Skeletal muscle tissue (tissue), 4 donors: ENCODE data around the gene GRM7. TPM values are rescaled to one million over a fixed set of nuclear protein-coding genes. Genes with fewer than 3 reads are reported as not detected.

Experiments used
- H3K27ac ChIP-seq: one replicate; pipeline ENCODE4 v1.7.0; 2013; ENCODE audit warnings: mild to moderate bottlenecking, low read depth, low read length, inconsistent platforms
- H3K27me3 ChIP-seq, 3 donors: one replicate each; pipeline ENCODE4 v1.7.0; 2013; ENCODE audit warnings: low read length in 3 of 3; ENCODE audit not compliant: control insufficient read depth in 3 of 3, insufficient read depth in 3 of 3
- H3K36me3 ChIP-seq, 3 donors: one replicate each; pipeline ENCODE4 v1.7.0; 2013; ENCODE audit warnings: low read length in 3 of 3; ENCODE audit not compliant: control insufficient read depth in 3 of 3, insufficient read depth in 3 of 3
- H3K4me1 ChIP-seq, 3 donors: one replicate each; pipeline ENCODE4 v1.7.0; 2013; ENCODE audit warnings: low read length in 3 of 3, mild to moderate bottlenecking in 3 of 3; ENCODE audit not compliant: control insufficient read depth in 3 of 3, insufficient read depth in 3 of 3
- H3K4me3 ChIP-seq, 3 donors: one replicate each; pipeline ENCODE4 v1.7.0; 2013; ENCODE audit warnings: low read length in 3 of 3
- H3K9ac ChIP-seq, 3 donors: one replicate each; pipeline ENCODE4 v1.7.0; 2013; ENCODE audit warnings: low read length in 3 of 3, mild to moderate bottlenecking in 3 of 3, moderate library complexity in 2 of 3, low read depth in 1 of 3
- H3K9me3 ChIP-seq, 3 donors: one replicate each; pipeline ENCODE4 v1.7.0; 2013; ENCODE audit warnings: low read length in 3 of 3; ENCODE audit not compliant: control insufficient read depth in 3 of 3
- total RNA-seq: library from RNA; depleted of rRNA; stranded (reverse); fragments of >200 nt; gene quantifications from one replicate; pipeline ENCODE4 v1.2.3, GENCODE V29; 2014
- donor health status: Osteomylitis.

The GRM7 gene
- total RNA-seq, 1 donor from 2014 or later, result 1.0 TPM

DNA sequence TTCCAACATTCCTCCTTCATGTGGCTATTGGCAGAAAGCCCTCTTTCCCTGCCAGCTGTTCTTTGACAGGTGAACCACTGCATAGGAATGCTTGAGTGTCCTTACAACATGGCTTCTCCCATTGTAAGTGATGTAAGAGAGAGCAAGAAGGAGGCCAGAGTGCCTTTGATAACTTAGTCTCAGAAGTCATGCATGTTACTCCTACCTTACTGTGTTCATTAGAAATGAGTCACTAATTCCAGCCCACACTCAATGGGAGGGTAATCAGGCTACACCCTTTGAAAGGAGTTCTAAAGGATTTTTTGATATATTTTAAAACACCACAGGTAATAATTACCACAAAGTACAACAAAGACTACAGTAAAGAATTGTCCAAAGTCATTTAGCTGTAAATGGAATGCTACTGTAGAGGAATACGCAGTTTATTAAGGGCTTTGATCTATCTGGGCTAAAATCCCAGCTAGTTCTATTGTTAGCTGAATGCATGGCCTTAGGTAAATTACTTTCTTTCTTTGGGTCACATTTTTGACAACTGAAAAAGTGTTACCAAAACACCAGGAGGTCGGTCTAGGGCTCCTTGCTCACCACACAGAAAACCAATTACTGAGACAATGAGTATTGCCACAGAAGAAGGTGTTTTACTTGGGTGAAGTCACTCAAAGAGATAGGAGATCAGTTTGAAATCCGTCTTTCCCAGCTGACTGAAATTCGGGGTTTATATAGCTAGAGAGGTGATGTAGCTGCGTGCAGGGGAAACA lies 154.9 kb downstream of the GRM7 start:
- Histone ChIP-seq H3K9ac (no peak overlapping the region), H3K4me3 (no peak overlapping the region), H3K9me3 (peaks cover 0 to 3% (median 0%) of the 10 kb centered on the region in 3 donors), H3K27me3 (no peaks in the 10 kb centered on the region), H3K4me1 (no peaks in the 10 kb centered on the region), H3K27ac (no peak overlapping the region), H3K36me3 (no peaks in the 10 kb centered on the region)

DNA sequence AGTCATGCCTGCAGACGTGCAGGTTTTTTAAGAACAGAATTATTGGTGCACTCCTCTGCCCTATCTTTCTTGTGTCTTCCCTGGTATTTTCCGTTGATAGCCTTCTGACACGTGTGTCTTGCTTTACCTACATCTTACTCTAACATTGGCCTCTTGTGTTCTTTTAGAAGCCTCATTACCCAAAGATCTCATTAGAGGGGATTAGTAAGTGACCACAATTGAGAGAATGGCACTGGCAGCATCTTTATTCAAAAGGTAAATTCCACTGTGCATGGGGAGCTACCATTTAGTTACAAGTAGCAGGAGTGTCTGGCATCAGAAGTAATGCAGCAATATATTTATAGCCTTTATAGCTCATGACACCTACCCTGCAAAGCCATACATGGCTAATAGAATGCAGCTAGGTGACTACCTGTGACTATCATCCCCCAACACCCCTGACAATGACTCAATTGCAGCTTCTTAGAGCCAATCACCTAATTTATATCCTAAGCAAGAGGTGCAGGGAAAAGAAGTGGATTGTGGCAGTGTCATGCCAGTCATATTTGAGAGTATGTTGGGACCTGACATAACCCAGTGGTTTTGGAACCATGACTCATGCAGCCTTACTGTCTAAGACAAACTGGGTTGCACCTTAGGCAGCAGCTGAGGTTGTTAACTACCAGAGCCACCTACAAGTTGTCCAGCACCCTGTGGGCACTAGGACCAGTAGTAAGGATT lies 164.8 kb downstream of the GRM7 start:
- H3K9ac ChIP-seq, result no peak overlapping the region
- no peaks in the 10 kb centered on the region for H3K27me3 ChIP-seq
- H3K9me3 ChIP-seq, result no peaks in the 10 kb centered on the region
- H3K36me3 ChIP-seq, result no peaks in the 10 kb centered on the region
- no peak overlapping the region for H3K4me3 ChIP-seq
- no peak overlapping the region for H3K27ac ChIP-seq
- H3K4me1 ChIP-seq, result no peaks in the 10 kb centered on the region

DNA sequence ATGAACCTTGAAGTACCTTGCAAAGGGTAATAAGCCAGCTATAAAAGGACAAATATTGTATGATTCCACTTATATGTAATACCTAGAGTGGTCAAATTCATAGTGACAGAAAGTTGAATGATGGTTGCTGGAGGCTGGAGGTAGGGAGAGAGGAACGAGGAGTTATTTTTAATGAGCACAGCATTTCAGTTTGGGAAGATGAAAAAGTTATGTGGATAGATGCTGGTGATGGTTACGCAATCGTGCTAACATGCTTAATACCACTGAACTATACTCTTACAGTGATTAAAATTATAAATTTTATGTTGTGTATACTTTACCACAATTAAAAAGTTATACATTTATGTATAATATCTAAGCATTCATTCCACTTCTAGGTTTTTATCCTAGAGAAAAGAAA lies 168.6 kb downstream of the GRM7 start:
- no peaks in the 10 kb centered on the region for H3K36me3 ChIP-seq
- no peaks in the 10 kb centered on the region for H3K27me3 ChIP-seq
- H3K4me3 ChIP-seq, result no peak overlapping the region
- H3K9ac ChIP-seq, result no peak overlapping the region
- no peak overlapping the region for H3K27ac ChIP-seq
- no peaks in the 10 kb centered on the region for H3K4me1 ChIP-seq
- no peaks in the 10 kb centered on the region for H3K9me3 ChIP-seq

DNA sequence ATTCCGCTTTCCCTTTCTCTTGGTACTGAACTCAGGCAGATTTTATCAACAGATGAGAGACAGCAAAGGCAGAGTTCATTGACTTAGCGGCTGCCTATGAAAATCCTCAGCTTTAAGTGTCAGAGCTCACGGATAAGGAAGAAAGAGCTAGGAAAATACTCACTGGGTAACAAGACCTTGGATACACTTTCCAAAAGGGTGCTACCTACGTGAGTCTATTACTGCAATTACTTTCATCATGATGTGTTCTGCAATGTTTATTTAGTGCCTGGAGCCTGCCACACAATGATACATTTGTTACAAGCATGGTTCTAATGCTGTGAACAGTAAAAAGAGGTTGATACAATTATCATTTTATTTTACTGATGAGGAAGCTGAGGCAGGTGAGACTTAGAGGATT lies 177.5 kb downstream of the GRM7 start:
- H3K27me3 ChIP-seq, result no peaks in the 10 kb centered on the region
- H3K4me1 ChIP-seq, result no peaks in the 10 kb centered on the region
- no peaks in the 10 kb centered on the region for H3K9me3 ChIP-seq
- H3K27ac ChIP-seq, result no peak overlapping the region
- H3K36me3 ChIP-seq, result no peaks in the 10 kb centered on the region
- H3K9ac ChIP-seq, result no peak overlapping the region
- H3K4me3 ChIP-seq, result no peak overlapping the region

DNA sequence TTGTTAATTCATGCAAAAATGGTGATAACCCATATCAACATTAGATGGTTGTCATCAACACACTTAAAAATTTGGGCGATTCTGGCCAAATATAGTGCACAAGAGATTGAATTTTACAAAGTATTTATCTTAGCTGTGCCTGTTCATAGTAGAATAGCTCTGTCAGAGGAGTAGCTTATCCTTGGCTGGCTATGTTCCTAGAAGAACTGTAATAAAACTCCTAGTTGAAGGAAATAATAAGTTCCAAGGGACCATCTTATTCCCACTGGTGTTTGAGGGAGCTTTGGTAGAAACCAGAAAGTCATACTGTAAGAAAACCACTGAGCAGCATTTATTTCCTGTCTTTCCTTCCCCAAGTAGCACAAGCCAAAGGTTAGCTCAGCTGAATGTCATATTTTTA lies 201.8 kb downstream of the GRM7 start:
- H3K27me3 ChIP-seq, result no peaks in the 10 kb centered on the region
- H3K9me3 ChIP-seq, result peaks cover 0 to 2% (median 0%) of the 10 kb centered on the region in 3 donors
- no peaks in the 10 kb centered on the region for H3K36me3 ChIP-seq
- no peaks in the 10 kb centered on the region for H3K4me1 ChIP-seq
- H3K9ac ChIP-seq, result no peak overlapping the region
- no peak overlapping the region for H3K4me3 ChIP-seq
- no peak overlapping the region for H3K27ac ChIP-seq

DNA sequence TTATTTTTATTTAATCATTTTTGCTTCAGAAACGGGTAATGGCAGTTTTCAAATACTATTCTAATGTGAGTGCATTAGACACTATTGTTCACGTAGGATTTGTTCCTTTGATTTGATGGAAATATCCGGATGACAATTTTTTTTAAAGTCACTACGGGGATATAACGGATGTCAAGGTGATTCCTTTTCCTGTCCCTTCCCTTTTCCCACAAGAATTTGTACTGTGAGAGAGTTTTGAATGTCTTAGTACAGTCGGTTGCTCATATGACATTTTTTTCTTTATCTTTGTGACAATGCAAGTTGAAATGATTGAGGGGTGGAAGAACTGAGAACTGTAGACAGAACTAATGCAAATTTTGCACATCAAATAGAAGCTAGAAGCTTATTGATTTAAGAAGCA lies 209.5 kb downstream of the GRM7 start:
- Histone ChIP-seq H3K4me1 (no peaks in the 10 kb centered on the region), H3K4me3 (no peak overlapping the region), H3K27me3 (no peaks in the 10 kb centered on the region), H3K27ac (no peak overlapping the region), H3K9me3 (peaks cover 0 to 2% (median 0%) of the 10 kb centered on the region in 3 donors), H3K36me3 (no peaks in the 10 kb centered on the region), H3K9ac (no peak overlapping the region)

DNA sequence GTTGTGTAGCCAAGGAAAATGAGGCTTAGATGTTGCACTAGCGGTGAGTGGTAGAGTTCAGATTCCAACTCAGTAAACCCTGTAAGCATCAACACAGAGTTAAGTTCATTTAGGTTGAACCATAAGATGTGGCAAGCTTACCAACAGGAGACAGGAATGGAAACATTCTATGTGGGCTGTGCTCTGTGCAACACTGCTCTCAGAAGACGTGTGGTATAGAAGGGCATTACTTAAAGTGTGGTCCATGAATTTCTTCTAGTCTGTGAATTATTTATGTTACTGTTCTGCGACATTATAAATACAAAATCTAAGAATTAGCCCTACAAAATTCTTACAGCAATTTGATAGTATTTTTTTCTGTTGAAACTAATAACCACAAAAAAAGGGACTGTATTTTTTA lies 213.3 kb downstream of the GRM7 start:
- no peak overlapping the region for H3K27ac ChIP-seq
- no peaks in the 10 kb centered on the region for H3K9me3 ChIP-seq

DNA sequence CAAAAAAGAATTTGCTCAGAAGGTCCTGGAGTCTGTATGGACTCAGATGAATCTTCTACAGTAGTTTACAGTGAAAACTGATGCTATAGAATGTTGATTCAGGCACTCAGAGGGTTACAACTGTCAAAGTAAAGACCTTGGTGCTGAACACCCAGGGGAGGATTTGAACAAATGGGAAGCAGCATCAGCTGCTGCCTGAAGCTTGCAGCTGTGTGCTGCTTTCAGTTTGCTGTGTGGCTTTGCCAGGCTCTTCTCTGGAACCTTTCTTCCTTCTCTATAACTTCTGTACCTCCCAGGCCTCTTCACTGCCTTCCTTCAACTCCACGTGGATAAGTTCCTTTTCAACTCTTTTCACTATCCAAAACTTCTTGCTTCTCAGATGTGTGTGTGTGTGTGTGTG lies 214.2 kb downstream of the GRM7 start:
- H3K27ac ChIP-seq, result no peak overlapping the region
- no peaks in the 10 kb centered on the region for H3K4me1 ChIP-seq
- H3K9me3 ChIP-seq, result no peaks in the 10 kb centered on the region
- no peaks in the 10 kb centered on the region for H3K27me3 ChIP-seq
- H3K4me3 ChIP-seq, result no peak overlapping the region
- H3K9ac ChIP-seq, result no peak overlapping the region
- no peaks in the 10 kb centered on the region for H3K36me3 ChIP-seq

More for the DNA sequence above, 213.3 kb downstream of the GRM7 start:
- Histone ChIP-seq H3K9ac (no peak overlapping the region), H3K27me3 (no peaks in the 10 kb centered on the region), H3K4me3 (no peak overlapping the region), H3K4me1 (no peaks in the 10 kb centered on the region), H3K36me3 (no peaks in the 10 kb centered on the region)

DNA sequence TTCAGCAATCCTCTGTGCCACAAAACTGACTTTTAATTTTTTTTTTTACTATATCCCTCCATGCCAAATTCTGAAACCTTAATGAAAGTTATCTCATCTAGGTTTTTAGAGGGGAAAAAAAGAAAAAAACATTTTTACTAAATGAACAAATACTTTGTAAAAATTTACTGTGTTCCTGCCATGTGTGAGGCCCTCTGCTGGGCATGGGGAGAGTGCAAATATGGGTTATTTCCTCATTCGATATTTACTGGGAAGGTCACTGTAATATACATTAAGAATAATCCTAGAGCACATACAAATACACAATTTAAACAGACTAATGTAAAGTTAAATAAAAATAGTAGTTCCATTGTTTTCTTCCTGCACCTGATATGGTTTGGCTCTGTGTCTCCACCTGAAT lies 215.0 kb downstream of the GRM7 start:
- Histone ChIP-seq H3K9ac (no peak overlapping the region), H3K36me3 (no peaks in the 10 kb centered on the region), H3K4me3 (no peak overlapping the region), H3K4me1 (no peaks in the 10 kb centered on the region), H3K9me3 (no peaks in the 10 kb centered on the region), H3K27me3 (no peaks in the 10 kb centered on the region), H3K27ac (no peak overlapping the region)

DNA sequence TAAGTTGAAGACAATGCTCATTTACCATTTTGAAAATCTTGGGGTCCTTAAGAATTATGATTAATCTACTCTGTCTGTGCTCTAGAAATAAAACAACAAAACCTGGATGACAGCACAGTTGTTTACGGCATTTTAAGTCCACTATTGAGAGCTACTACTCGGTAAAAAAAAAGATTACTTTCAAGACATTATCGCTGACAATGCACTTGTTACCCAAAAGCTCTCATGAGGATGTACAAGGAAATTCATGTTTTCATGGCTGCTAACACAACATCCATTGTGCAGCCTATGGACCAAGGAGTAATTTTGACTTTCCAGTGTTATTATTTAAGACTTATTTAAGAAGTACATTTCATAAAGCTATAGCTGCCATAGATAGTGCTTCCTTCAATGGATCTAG lies 221.3 kb downstream of the GRM7 start:
- Histone ChIP-seq H3K27me3 (no peaks in the 10 kb centered on the region), H3K4me1 (no peaks in the 10 kb centered on the region), H3K9ac (no peak overlapping the region), H3K27ac (no peak overlapping the region), H3K9me3 (no peaks in the 10 kb centered on the region), H3K4me3 (no peak overlapping the region), H3K36me3 (no peaks in the 10 kb centered on the region)
